ENCODE data around the gene MUC3A. TPM values are rescaled to one million over a fixed set of nuclear protein-coding genes. Genes with fewer than 3 reads are reported as not detected.

Gene MUC3A
- total and polyA plus RNA-seq, 3 experiments from 2014 or later: not detected

Other genes starting within 250 kb of the MUC3A start
- 10 to 100 TPM; 79.7 to 83.3 TPM for gene POP7, start 243.4 kb upstream of the MUC3A start, total RNA-seq
- gene POP7, start 243.4 kb upstream of the MUC3A start, polyA plus RNA-seq: 51.7 TPM
- gene EPO, start 229.1 kb upstream of the MUC3A start, total RNA-seq: under 1 TPM in 1 of 2 experiments, not detected in 1; 0.22 TPM
- not detected for gene EPO, start 229.1 kb upstream of the MUC3A start, polyA plus RNA-seq
- not detected for gene ZAN, start 215.9 kb upstream of the MUC3A start, total RNA-seq
- not detected for gene ZAN, start 215.9 kb upstream of the MUC3A start, polyA plus RNA-seq
- gene EPHB4, start 122.0 kb upstream of the MUC3A start, total RNA-seq: 1 to 10 TPM; 2.5 to 2.9 TPM
- gene EPHB4, start 122.0 kb upstream of the MUC3A start, polyA plus RNA-seq: not detected
- 10 to 100 TPM; 24.7 to 29.1 TPM for gene SLC12A9, start 96.8 kb upstream of the MUC3A start, total RNA-seq
- 9.5 TPM for gene SLC12A9, start 96.8 kb upstream of the MUC3A start, polyA plus RNA-seq
- gene TRIP6, start 82.1 kb upstream of the MUC3A start, total RNA-seq: 10 to 100 TPM; 36.8 to 37.7 TPM
- 2.0 TPM for gene TRIP6, start 82.1 kb upstream of the MUC3A start, polyA plus RNA-seq
- gene SRRT, start 74.4 kb upstream of the MUC3A start, total RNA-seq: 100 to 1,000 TPM; 285 to 290 TPM
- gene SRRT, start 74.4 kb upstream of the MUC3A start, polyA plus RNA-seq: 90.7 TPM
- gene UFSP1, start 59.8 kb upstream of the MUC3A start, total RNA-seq: 1 to 10 TPM; 3.1 to 4.0 TPM
- gene UFSP1, start 59.8 kb upstream of the MUC3A start, polyA plus RNA-seq: 2.1 TPM
- under 1 TPM in 1 of 2 experiments, not detected in 1; 0.20 TPM for gene ACHE, start 53.6 kb upstream of the MUC3A start, total RNA-seq
- gene ACHE, start 53.6 kb upstream of the MUC3A start, polyA plus RNA-seq: 0.30 TPM
- gene MUC12, start 20.0 kb downstream of the MUC3A start, total RNA-seq: under 1 TPM in 1 of 2 experiments, not detected in 1; 0.35 TPM
- gene MUC12, start 20.0 kb downstream of the MUC3A start, polyA plus RNA-seq: 0.54 TPM
- not detected for gene MUC17, start 70.5 kb downstream of the MUC3A start, total RNA-seq
- not detected for gene MUC17, start 70.5 kb downstream of the MUC3A start, polyA plus RNA-seq
- 10 to 100 TPM; 29.1 to 31.9 TPM for gene TRIM56, start 135.9 kb downstream of the MUC3A start, total RNA-seq
- gene TRIM56, start 135.9 kb downstream of the MUC3A start, polyA plus RNA-seq: 22.0 TPM
- gene SERPINE1, start 177.6 kb downstream of the MUC3A start, total RNA-seq: under 1 TPM; 0.31 to 0.44 TPM
- not detected for gene SERPINE1, start 177.6 kb downstream of the MUC3A start, polyA plus RNA-seq
- gene AP1S1, start 204.9 kb downstream of the MUC3A start, total RNA-seq: 10 to 100 TPM; 42.6 to 43.6 TPM
- 4.4 TPM for gene AP1S1, start 204.9 kb downstream of the MUC3A start, polyA plus RNA-seq
- gene VGF, start 216.0 kb downstream of the MUC3A start, total RNA-seq: under 1 TPM; 0.13 to 0.16 TPM
- not detected for gene VGF, start 216.0 kb downstream of the MUC3A start, polyA plus RNA-seq
- gene NAT16, start 230.8 kb downstream of the MUC3A start, total RNA-seq: not detected
- gene NAT16, start 230.8 kb downstream of the MUC3A start, polyA plus RNA-seq: not detected